Activated T-helper 17 cell treated with anti-CD3 and anti-CD28 coated beads, Interleukin-2, amount 50 U/mL, for 72 hours (primary cell): Measurements from ENCODE around the gene TRIM38. TPM values are rescaled to one million over a fixed set of nuclear protein-coding genes. Genes with fewer than 3 reads are reported as not detected.
"Not testable (repeated sequence)": the region's sequence is repeated elsewhere in the genome, so short reads cannot be mapped to it uniquely, and the experiment has no call there.

Experiments used
- ATAC-seq: fragments of 150-1000 bp; cut with Tn5 transposase; replicated peaks from 2 replicates; pipeline ENCODE4 v1.10.0; 2021; ENCODE audit warnings: mild to moderate bottlenecking, moderate library complexity
- H3K27ac Mint-ChIP-seq: one replicate; pipeline ENCODE4 v1.8.0; 2022; ENCODE audit warnings: mixed read lengths
- H3K27me3 Mint-ChIP-seq: one replicate; pipeline ENCODE4 v1.8.0; 2022; ENCODE audit warnings: mixed read lengths
- H3K36me3 Mint-ChIP-seq: one replicate; pipeline ENCODE4 v1.8.0; 2022; ENCODE audit warnings: low read depth, mild to moderate bottlenecking, mixed read lengths
- H3K4me1 Mint-ChIP-seq: one replicate; pipeline ENCODE4 v1.8.0; 2022; ENCODE audit warnings: mixed read lengths
- H3K4me3 Mint-ChIP-seq: one replicate; pipeline ENCODE4 v1.8.0; 2022; ENCODE audit warnings: mild to moderate bottlenecking, mixed read lengths
- H3K9me3 Mint-ChIP-seq: one replicate; pipeline ENCODE4 v1.8.0; 2022; ENCODE audit warnings: mixed read lengths
- total RNA-seq, 2 donors: library from RNA; stranded (reverse); gene quantifications; one replicate each; pipeline ENCODE4 v1.2.3, GENCODE V29; 2022

The TRIM38 gene
- total RNA-seq, 2 donors from 2014 or later: 26.7 to 69.2 TPM

GRCh38 chr6:25930532-25931410 lies 31.8 kb upstream of the TRIM38 start, which contains the start of gene SLC17A2:
SLC17A2 (minus strand) TSS chr6:25930691; CDS start chr6:25925796, 4,895 bp downstream.
- Mint-ChIP-seq H3K27ac (no peak within 1 kb of the TSS), H3K9me3 (no peaks in the 10 kb centered on the region), H3K36me3 (no peaks in the 10 kb centered on the region), H3K4me3 (no peak within 1 kb of the TSS), H3K4me1 (no peaks in the 10 kb centered on the region), H3K27me3 (peaks cover 9% of the 10 kb centered on the region)
- ATAC-seq: no peak

- Mint-ChIP-seq H3K9me3 (no peaks in the 10 kb centered on the region), H3K27ac (no peak overlapping the region), H3K4me1 (no peaks in the 10 kb centered on the region), H3K4me3 (no peak overlapping the region), H3K27me3 (peaks cover 9% of the 10 kb centered on the region), H3K36me3 (no peaks in the 10 kb centered on the region)
- ATAC-seq: no peak
These were observed 31.2 kb upstream of the TRIM38 start for GRCh38 chr6:25931411-25931709.

- H3K4me3 Mint-ChIP-seq: no peak overlapping the region
- H3K27ac Mint-ChIP-seq: no peak overlapping the region
- peaks cover 9% of the 10 kb centered on the region for H3K27me3 Mint-ChIP-seq
- no peaks in the 10 kb centered on the region for H3K36me3 Mint-ChIP-seq
- H3K4me1 Mint-ChIP-seq: no peaks in the 10 kb centered on the region
- ATAC-seq: peak; percentile 74
- no peaks in the 10 kb centered on the region for H3K9me3 Mint-ChIP-seq
These were observed 28.4 kb upstream of the TRIM38 start for GRCh38 chr6:25934156-25934555.

GRCh38 chr6:25934735-25935313 lies 27.8 kb upstream of the TRIM38 start:
- Mint-ChIP-seq H3K4me3 (no peak overlapping the region), H3K4me1 (no peaks in the 10 kb centered on the region), H3K9me3 (no peaks in the 10 kb centered on the region), H3K27ac (no peak overlapping the region), H3K27me3 (peaks cover 9% of the 10 kb centered on the region), H3K36me3 (no peaks in the 10 kb centered on the region)
- ATAC-seq: peak; percentile 50

GRCh38 chr6:25935953-25936352 lies 26.6 kb upstream of the TRIM38 start:
- no peak for ATAC-seq
- no peaks in the 10 kb centered on the region for H3K4me1 Mint-ChIP-seq
- no peaks in the 10 kb centered on the region for H3K9me3 Mint-ChIP-seq
- H3K27ac Mint-ChIP-seq: no peak overlapping the region
- no peaks in the 10 kb centered on the region for H3K36me3 Mint-ChIP-seq
- peaks cover 9% of the 10 kb centered on the region for H3K27me3 Mint-ChIP-seq
- H3K4me3 Mint-ChIP-seq: no peak overlapping the region

- Mint-ChIP-seq H3K27me3 (peaks cover 3% of the 10 kb centered on the region), H3K4me3 (no peak overlapping the region), H3K27ac (no peak overlapping the region), H3K36me3 (no peaks in the 10 kb centered on the region), H3K4me1 (peaks cover 3% of the 10 kb centered on the region), H3K9me3 (no peaks in the 10 kb centered on the region)
- no peak for ATAC-seq
These were observed 23.0 kb upstream of the TRIM38 start for GRCh38 chr6:25939593-25939992.

GRCh38 chr6:25942561-25943147 lies 19.9 kb upstream of the TRIM38 start:
- Mint-ChIP-seq H3K4me3 (no peak overlapping the region), H3K27ac (no peak overlapping the region), H3K9me3 (peaks cover 7% of the 10 kb centered on the region), H3K27me3 (peaks cover 3% of the 10 kb centered on the region), H3K36me3 (no peaks in the 10 kb centered on the region), H3K4me1 (peaks cover 19% of the 10 kb centered on the region)
- peak; percentile 18 for ATAC-seq

- H3K36me3 Mint-ChIP-seq: no peaks in the 10 kb centered on the region
- H3K27me3 Mint-ChIP-seq: peaks cover 3% of the 10 kb centered on the region
- H3K4me1 Mint-ChIP-seq: peaks cover 19% of the 10 kb centered on the region
- peaks cover 7% of the 10 kb centered on the region for H3K9me3 Mint-ChIP-seq
- no peak overlapping the region for H3K27ac Mint-ChIP-seq
- no peak for ATAC-seq
- H3K4me3 Mint-ChIP-seq: no peak overlapping the region
These were observed 18.7 kb upstream of the TRIM38 start for GRCh38 chr6:25943887-25944286.

- H3K4me3 Mint-ChIP-seq: peak overlapping the region; percentile 58
- peaks cover 7% of the 10 kb centered on the region for H3K9me3 Mint-ChIP-seq
- H3K4me1 Mint-ChIP-seq: peaks cover 19% of the 10 kb centered on the region
- no peaks in the 10 kb centered on the region for H3K36me3 Mint-ChIP-seq
- peak overlapping the region; percentile 73 for H3K27ac Mint-ChIP-seq
- peak; percentile 93 for ATAC-seq
- peaks cover 3% of the 10 kb centered on the region for H3K27me3 Mint-ChIP-seq
These were observed 17.7 kb upstream of the TRIM38 start for GRCh38 chr6:25944688-25945574.

- Mint-ChIP-seq H3K4me3 (peak overlapping the region; percentile 58), H3K4me1 (peaks cover 19% of the 10 kb centered on the region), H3K27ac (peak overlapping the region; percentile 73)
- ATAC-seq, H3K27me3 Mint-ChIP-seq, H3K36me3 Mint-ChIP-seq, H3K9me3 Mint-ChIP-seq: not testable (repeated sequence)
These were observed 16.9 kb upstream of the TRIM38 start for GRCh38 chr6:25945738-25946137.

GRCh38 chr6:25946631-25947030 lies 16.0 kb upstream of the TRIM38 start:
- H3K27ac Mint-ChIP-seq: peak overlapping the region; percentile 78
- H3K36me3 Mint-ChIP-seq: no peaks in the 10 kb centered on the region
- H3K27me3 Mint-ChIP-seq: peaks cover 3% of the 10 kb centered on the region
- peaks cover 19% of the 10 kb centered on the region for H3K4me1 Mint-ChIP-seq
- ATAC-seq: peak; percentile 13
- peak overlapping the region; percentile 62 for H3K4me3 Mint-ChIP-seq
- peaks cover 7% of the 10 kb centered on the region for H3K9me3 Mint-ChIP-seq

GRCh38 chr6:25947492-25947891 lies 15.1 kb upstream of the TRIM38 start:
- H3K27me3 Mint-ChIP-seq, ATAC-seq, H3K9me3 Mint-ChIP-seq, H3K27ac Mint-ChIP-seq, H3K36me3 Mint-ChIP-seq, H3K4me3 Mint-ChIP-seq: not testable (repeated sequence)
- peaks cover 19% of the 10 kb centered on the region for H3K4me1 Mint-ChIP-seq

GRCh38 chr6:25949695-25950094 lies 12.9 kb upstream of the TRIM38 start:
- ATAC-seq: no peak
- Mint-ChIP-seq H3K9me3 (peaks cover 7% of the 10 kb centered on the region), H3K4me1 (peaks cover 14% of the 10 kb centered on the region)

GRCh38 chr6:25950297-25950696 lies 12.3 kb upstream of the TRIM38 start:
- no peak overlapping the region for H3K4me3 Mint-ChIP-seq
- no peak overlapping the region for H3K27ac Mint-ChIP-seq
- peaks cover 11% of the 10 kb centered on the region for H3K4me1 Mint-ChIP-seq
- no peaks in the 10 kb centered on the region for H3K27me3 Mint-ChIP-seq
- no peaks in the 10 kb centered on the region for H3K36me3 Mint-ChIP-seq
- no peak for ATAC-seq
- peaks cover 6% of the 10 kb centered on the region for H3K9me3 Mint-ChIP-seq

More at GRCh38 chr6:25949695-25950094, 12.9 kb upstream of the TRIM38 start:
- Mint-ChIP-seq H3K4me3 (no peak overlapping the region), H3K27me3 (no peaks in the 10 kb centered on the region), H3K27ac (no peak overlapping the region), H3K36me3 (no peaks in the 10 kb centered on the region)
